Measurements from ENCODE around the gene CCDC32.

CCDC32 gene

GRCh38 chr15:40513609-40514008 lies 51.2 kb downstream of the CCDC32 start:
- no peak for DNase-seq (ENCODE audit: low read depth, low spot score)

GRCh38 chr15:40512440-40512839 lies 52.4 kb downstream of the CCDC32 start:
- no peak for DNase-seq (ENCODE audit: low read depth, low spot score)

- no peak for DNase-seq (ENCODE audit: low read depth, low spot score)
These were observed 53.2 kb downstream of the CCDC32 start for GRCh38 chr15:40511472-40512133.

- no peak for DNase-seq (ENCODE audit: low read depth, low spot score)
These were observed 53.8 kb downstream of the CCDC32 start for GRCh38 chr15:40511093-40511471.

- DNase-seq (ENCODE audit: low read depth, low spot score): no peak
These were observed 54.6 kb downstream of the CCDC32 start for GRCh38 chr15:40510201-40510600.

- no peak for DNase-seq (ENCODE audit: low read depth, low spot score)
These were observed 56.6 kb downstream of the CCDC32 start for GRCh38 chr15:40508216-40508615.

- no peak for DNase-seq (ENCODE audit: low read depth, low spot score)
These were observed 57.8 kb downstream of the CCDC32 start for GRCh38 chr15:40506964-40507571.

All from brain pericyte (primary cell).